Mesenteric fat pad (tissue), 1 donor: Measurements from ENCODE around the gene GP9. TPM values are rescaled to one million over a fixed set of nuclear protein-coding genes. Genes with fewer than 3 reads are reported as not detected.
"Not testable (repeated sequence)": the region's sequence is repeated elsewhere in the genome, so short reads cannot be mapped to it uniquely, and the experiment has no call there.

ENCODE experiments used
- DNase-seq: peaks from one replicate; pipeline ENCODE4 v3.0.0-alpha.2; 2020; ENCODE audit warnings: low spot score
- total RNA-seq: library from RNA; stranded (reverse); fragmentation: NEBNext Ultra II Directional; extraction: Animal tissue kit (Norgen Biotek cat#: 25700); gene quantifications from one replicate; pipeline ENCODE4 v1.2.1, GENCODE V29; 2021
- donor health status: DM: yes; HTN: yes; CAD: no.

The GP9 gene
- total RNA-seq, 1 donor from 2014 or later = not detected

- DNase-seq = no peak
Measured at GRCh38 chr3:129050556-129051295, 9.9 kb upstream of the GP9 start.

GRCh38 chr3:129051871-129052340 lies 8.7 kb upstream of the GP9 start:
- DNase-seq = no peak

- DNase-seq = no peak
Measured at GRCh38 chr3:129052675-129053074, 7.9 kb upstream of the GP9 start.

GRCh38 chr3:129054605-129055104 lies 5.9 kb upstream of the GP9 start:
- no peak for DNase-seq

- no peak for DNase-seq
Measured at GRCh38 chr3:129056451-129057173, 4.0 kb upstream of the GP9 start.

- DNase-seq = no peak
Measured at GRCh38 chr3:129057249-129057648, 3.3 kb upstream of the GP9 start.

- DNase-seq = no peak
Measured at GRCh38 chr3:129058441-129059200, 2.0 kb upstream of the GP9 start.

GRCh38 chr3:129059311-129059958 lies 1.1 kb upstream of the GP9 start:
- DNase-seq = no peak

GRCh38 chr3:129061023-129061887 lies 676 bp downstream of the GP9 start:
- no peak for DNase-seq

- DNase-seq = no peak
Measured at GRCh38 chr3:129061888-129062834, 1.6 kb downstream of the GP9 start.

- no peak for DNase-seq
Measured at GRCh38 chr3:129063091-129063640, 2.6 kb downstream of the GP9 start.

GRCh38 chr3:129063841-129064482 lies 3.4 kb downstream of the GP9 start:
- DNase-seq = no peak

GRCh38 chr3:129065016-129065719 lies 4.6 kb downstream of the GP9 start:
- DNase-seq = no peak

GRCh38 chr3:129065720-129066073 lies 5.1 kb downstream of the GP9 start:
- DNase-seq = no peak

- DNase-seq = not testable (repeated sequence)
Measured at GRCh38 chr3:129067719-129068118, 7.1 kb downstream of the GP9 start.

- DNase-seq = no peak
Measured at GRCh38 chr3:129068291-129068886, 7.8 kb downstream of the GP9 start.
